ENCODE data around the gene TBL3. TPM values are rescaled to one million over a fixed set of nuclear protein-coding genes. Genes with fewer than 3 reads are reported as not detected.

TBL3 gene
- total RNA-seq, 1 donor, result 22.7 TPM

DNA sequence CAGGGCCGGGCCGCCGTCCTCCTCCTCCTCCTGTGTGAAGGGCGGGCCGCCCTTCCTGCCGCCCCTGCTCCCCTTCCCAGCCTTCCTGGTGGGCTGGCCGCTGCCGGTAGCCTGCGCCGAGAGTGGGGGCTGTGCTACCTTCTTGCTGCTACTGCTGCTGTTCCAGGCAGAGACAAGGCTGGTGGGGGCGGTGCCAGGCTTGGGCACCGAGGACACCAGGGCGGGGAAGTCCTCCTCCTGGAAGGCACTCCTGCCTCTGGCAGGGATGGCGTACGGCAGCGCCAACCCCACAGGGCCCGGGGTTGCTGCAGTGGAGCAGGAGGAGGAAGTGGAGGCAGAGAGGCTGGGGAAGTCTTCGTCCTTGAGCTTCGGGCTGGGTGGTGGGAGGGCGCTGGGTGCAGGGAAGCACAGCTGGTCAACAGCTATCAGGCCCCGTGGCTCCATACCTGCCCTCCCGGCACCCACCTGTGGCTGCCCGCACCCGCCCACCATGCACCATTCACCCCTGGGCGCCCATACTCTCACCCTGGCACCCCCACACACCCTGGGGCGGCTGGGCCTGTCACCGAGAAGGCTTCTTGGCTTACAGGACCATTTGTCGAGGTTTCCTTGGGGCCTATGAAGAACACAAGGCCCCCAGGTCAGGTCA, 28.1 kb downstream of the TBL3 start:
- TF ChIP-seq, protein P1, sequence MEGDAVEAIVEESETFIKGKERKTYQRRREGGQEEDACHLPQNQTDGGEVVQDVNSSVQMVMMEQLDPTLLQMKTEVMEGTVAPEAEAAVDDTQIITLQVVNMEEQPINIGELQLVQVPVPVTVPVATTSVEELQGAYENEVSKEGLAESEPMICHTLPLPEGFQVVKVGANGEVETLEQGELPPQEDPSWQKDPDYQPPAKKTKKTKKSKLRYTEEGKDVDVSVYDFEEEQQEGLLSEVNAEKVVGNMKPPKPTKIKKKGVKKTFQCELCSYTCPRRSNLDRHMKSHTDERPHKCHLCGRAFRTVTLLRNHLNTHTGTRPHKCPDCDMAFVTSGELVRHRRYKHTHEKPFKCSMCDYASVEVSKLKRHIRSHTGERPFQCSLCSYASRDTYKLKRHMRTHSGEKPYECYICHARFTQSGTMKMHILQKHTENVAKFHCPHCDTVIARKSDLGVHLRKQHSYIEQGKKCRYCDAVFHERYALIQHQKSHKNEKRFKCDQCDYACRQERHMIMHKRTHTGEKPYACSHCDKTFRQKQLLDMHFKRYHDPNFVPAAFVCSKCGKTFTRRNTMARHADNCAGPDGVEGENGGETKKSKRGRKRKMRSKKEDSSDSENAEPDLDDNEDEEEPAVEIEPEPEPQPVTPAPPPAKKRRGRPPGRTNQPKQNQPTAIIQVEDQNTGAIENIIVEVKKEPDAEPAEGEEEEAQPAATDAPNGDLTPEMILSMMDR (IDR thresholded peaks at IDR 0.05; ENCODE audit: insufficient read depth, low read length), result no peak
- no peak overlapping the region for H3K4me3 ChIP-seq (ENCODE audit: low read depth, low read length)
- DNase-seq (ENCODE audit: low read depth), result no peak

DNA sequence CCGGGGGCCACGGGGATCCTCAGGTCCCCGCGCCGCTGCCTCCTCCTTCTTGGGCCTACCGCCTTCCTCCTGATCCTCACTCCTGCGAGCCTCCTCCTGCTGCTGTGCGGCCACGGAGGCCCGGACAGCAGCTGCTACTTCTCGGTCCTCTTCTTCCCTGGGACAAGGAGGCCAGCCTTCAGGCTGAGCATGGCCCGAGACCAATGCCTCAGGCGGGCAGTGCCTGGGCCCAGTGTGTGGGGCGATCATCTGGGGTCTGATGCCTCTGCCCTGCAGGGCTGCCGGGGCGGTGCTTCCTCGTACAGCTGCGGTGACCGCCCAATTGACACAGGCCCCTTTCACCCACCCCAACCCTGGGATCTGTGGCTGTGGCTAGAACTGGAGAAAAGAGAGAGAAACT, 29.2 kb downstream of the TBL3 start:
- TF ChIP-seq, protein P1 (IDR thresholded peaks at IDR 0.05; ENCODE audit: insufficient read depth, low read length), result no peak
- DNase-seq (ENCODE audit: low read depth), result no peak
- H3K4me3 ChIP-seq (ENCODE audit: low read depth, low read length), result no peak overlapping the region

DNA sequence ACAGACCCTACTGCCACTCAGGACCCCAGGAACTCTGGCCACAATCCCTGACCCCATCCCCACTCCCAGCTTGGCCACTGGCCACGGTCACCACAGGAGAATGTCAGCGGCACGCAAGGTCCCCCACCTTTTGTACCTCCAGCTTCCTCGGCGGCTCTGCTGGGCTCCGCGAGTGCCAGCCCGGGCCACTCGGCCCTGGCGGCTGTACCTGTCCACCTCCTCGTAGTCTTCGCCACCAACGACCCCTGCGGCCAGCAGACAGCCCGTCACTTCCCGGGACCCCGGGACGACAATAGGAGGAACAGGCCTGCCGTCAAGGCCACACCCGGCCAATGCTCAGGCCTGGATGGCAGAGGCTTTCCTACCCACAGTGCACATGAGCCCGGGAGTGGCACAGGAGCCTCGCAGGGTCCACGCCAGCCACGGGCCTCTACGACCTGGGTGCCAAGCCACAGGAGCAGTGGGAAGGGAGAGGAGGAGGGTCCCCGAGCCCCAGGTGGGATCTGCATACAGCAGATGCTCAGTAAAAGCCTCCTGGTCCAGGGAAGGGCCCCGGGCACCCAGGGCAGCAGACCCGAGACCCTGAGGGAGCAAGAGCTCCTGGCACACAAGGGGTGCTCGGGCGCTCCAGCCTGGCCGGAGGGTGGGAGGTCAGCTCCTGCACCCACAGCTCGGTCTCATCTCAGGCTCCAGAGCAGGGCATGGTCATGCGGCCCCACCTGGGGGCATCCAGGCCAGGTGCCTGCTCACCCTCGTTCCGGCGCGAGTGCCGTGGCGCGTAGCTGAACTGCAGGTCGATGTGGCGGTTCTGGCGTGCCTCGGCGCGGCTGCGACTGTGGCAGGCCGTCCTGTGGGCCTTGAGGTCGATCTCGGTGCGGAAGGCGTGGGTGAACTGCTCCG, 29.9 kb downstream of the TBL3 start:
- TF ChIP-seq, protein P1 (IDR thresholded peaks at IDR 0.05; ENCODE audit: insufficient read depth, low read length), result no peak
- DNase-seq (ENCODE audit: low read depth), result no peak
- H3K4me3 ChIP-seq (ENCODE audit: low read depth, low read length), result no peak overlapping the region

DNA sequence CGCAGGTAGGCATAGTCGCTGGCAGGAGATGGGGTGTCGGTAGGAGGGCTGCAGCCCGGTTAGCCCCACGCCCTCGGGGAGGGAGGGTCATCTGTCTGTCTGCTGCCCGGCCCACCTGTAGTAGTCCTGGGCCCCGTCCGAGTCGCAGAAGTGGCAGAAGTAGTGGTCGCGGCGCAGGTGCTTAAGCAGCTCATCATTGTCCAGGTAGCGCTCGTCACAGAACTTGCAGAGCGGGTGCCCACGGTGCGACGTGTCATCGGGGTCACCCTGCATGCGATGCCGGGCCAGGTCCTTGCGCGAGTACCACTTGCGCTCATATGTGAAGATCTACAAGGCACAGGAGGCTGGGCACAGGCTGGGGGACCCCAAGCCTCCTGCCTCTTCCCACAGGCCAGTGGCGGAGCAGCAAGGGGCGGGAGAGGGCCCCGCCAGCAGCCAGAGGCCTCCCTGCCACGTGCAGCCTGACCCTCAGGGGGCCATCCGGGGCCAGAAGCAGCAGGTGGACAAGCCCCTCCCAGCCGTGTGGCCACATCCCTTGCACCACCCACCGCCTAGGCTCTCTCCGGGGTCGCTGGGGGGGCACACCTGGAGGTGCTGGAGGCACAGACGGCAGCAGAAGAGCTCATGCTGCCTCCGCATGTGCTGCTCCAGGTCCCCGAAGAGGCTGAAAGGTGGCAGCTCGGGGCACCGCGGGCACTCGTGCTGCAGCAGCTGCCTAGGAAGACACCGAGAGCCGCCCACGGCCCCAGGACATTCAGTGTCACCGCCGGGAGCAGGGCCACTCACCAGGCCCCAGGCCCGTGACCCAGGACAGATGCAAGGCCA, 30.8 kb downstream of the TBL3 start:
- TF ChIP-seq, protein P1 (IDR thresholded peaks at IDR 0.05; ENCODE audit: insufficient read depth, low read length), result no peak
- DNase-seq (ENCODE audit: low read depth), result no peak

DNA sequence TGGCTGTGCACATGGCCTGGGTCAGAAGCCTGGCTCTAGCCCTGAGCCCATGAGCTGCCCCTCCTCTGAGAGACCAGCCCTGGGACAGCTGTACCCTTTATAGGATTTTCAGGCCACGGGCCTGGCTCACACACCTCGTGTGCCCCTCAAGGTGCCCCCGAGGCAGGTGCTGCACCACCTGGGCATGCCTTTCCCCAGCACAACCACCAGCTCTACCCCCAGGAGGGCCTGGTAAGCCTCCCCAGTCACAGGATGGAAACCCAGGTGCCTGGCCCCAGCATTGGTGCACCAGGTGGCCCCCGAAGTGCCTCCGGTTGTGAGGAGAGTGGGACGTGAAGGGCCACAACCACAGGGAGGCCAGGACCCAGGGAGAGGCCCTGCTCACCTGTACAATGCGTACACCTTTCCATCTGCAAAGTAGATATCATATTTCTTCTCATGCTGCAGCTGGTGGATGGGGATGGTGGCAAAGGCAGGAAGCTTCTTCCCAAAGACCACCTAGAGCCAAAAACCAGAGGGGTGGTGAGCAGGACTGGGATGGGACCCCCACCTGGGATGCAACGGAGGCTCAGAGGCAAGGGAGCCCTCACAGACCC, 31.5 kb downstream of the TBL3 start:
- H3K4me3 ChIP-seq (ENCODE audit: low read depth, low read length), result no peak overlapping the region
- TF ChIP-seq, protein P1 (IDR thresholded peaks at IDR 0.05; ENCODE audit: insufficient read depth, low read length), result no peak
- DNase-seq (ENCODE audit: low read depth), result no peak

More for the DNA sequence above, 30.8 kb downstream of the TBL3 start:
- H3K4me3 ChIP-seq (ENCODE audit: low read depth, low read length), result no peak overlapping the region
